Kasumi-1 (cell line): Measurements from ENCODE around the gene ABHD14A.
A peak's percentile ranks its signal among the peaks of the same experiment; 100 is the strongest.

Experiments
- DNase-seq, 2 experiments: peaks; one replicate each; lab custom pipeline; 2025; lab: John Stamatoyannopoulos, UW

ABHD14A gene

GRCh38 chr3:51957520-51958205, 17.2 kb upstream of the ABHD14A start:
- DNase-seq = no peak

- no peak for DNase-seq
Measured at GRCh38 chr3:51958603-51959521, 16.0 kb upstream of the ABHD14A start.

GRCh38 chr3:51959651-51960050, 15.2 kb upstream of the ABHD14A start:
- DNase-seq = no peak

DNA sequence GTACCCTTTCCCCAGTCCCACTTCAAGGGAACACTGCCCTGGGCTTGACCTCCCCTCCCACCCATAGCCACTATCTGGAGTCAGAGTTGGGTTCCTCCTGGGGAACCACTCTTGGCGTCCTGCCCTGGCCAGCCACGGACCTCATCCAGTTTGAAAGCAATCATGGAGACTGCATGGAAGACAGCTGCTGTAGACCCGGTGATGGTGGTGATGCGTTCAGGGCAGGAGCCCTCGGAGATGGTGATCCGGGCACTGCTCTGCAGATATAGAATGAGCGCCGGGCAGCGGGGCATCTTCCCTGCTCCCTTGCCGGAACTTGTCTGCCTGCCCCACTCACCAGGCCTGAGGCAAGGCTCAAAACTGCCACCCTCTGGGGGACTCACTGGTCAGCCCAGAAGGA, 14.5 kb upstream of the ABHD14A start:
- no peak for DNase-seq

GRCh38 chr3:51961011-51961410, 13.9 kb upstream of the ABHD14A start:
- DNase-seq = no peak

GRCh38 chr3:51961602-51962569, 13.0 kb upstream of the ABHD14A start:
- DNase-seq = no peak

DNA sequence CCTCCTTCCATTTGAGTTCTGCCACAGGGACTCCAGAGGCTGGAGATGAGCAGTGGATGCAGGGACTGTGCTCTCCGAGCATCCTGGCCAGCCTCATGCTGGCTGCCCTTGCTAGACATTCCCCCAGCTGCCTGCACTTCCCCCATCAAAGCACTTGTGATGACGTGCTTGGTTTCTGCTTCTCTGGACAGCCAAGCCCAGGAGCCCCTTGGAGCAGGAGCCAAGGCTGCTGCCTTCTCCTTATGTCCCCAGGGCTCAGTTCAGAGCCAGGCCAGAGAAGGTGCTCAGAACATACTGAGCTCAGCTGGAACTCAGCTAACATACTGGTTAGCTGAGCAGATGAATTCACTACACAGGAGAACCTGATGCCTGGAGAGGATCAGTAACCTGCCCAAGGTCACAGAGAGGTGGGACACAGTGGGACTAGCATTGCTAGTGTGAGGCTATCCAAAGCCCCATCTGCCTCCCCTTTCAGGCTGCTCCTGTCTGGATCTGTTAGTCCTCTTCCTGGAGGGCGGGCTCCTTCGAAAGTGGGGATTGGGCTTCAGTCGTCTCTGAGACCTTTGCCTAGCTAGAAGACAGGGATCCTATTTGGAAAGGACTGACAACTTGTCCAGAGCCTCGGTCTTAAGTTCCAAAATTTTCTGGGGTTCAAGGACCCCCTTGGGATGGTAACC, 11.9 kb upstream of the ABHD14A start:
- DNase-seq = no peak

DNA sequence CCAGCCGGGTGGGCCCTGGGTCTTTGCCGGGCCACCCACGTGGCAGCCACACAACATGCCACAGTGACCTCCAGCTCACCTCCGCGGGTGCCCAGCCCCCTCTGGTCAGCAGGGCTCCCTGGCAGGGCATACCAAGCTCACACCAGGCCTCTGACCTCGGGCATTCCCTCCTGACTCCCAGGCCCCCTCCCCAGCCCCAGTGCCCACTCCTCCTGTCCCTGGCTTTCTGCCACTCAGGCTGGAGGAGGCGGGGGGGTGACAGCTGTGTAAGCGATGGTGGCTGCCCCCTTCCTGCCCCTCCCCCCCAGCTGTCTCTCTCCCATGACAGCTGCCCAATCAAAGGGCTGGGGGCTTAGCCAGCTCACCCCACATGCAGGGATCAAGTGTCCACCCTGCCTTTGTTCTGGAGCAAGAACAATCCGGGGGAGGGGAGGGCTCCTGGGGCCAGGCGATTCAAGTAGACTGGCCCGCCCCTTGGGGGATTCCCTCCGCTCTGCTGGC, 10.9 kb upstream of the ABHD14A start:
- no peak for DNase-seq

DNA sequence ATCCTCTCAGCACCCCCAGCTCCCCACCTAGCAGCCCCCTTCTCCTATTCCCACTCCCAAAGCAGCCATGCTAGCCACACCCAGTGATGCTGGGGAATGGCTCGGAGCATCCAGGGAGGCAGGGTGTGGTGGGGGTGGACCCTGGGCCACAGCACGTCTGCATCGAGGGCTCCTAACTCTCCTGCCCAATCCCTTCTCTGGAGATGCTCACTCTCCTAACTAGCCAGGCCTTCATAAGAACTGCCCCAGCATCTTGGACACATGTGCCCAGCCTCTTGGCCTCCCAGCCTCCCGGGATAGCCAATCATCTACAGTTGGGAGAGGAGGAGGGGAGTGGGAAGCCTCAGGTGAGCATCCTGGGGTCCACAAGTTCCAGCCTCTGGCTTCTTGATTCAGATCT, 10.3 kb upstream of the ABHD14A start:
- no peak for DNase-seq

DNA sequence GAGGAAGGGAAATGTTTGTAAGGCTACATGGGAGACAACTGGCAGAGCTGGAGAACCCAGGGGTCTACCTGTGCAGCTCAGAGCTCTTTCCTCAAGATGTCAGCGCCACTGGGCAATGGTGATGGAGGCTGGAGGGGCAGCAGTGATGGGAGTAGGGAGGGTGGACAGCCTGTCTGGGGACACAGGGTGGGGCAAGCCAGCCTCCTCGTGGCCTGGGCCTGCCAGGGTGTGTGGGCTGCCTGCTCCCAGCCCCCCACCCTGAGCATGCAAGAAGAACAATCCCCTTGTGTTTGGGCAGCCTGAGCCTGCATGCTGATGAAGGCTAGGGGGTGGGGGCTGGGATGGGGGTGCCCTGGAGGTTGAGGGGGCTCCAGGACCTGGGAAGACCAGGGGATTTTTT, 8.8 kb upstream of the ABHD14A start:
- DNase-seq = no peak

GRCh38 chr3:51966486-51966885, 8.4 kb upstream of the ABHD14A start:
- DNase-seq = no peak

GRCh38 chr3:51966922-51967383, 7.9 kb upstream of the ABHD14A start:
- no peak for DNase-seq

DNA sequence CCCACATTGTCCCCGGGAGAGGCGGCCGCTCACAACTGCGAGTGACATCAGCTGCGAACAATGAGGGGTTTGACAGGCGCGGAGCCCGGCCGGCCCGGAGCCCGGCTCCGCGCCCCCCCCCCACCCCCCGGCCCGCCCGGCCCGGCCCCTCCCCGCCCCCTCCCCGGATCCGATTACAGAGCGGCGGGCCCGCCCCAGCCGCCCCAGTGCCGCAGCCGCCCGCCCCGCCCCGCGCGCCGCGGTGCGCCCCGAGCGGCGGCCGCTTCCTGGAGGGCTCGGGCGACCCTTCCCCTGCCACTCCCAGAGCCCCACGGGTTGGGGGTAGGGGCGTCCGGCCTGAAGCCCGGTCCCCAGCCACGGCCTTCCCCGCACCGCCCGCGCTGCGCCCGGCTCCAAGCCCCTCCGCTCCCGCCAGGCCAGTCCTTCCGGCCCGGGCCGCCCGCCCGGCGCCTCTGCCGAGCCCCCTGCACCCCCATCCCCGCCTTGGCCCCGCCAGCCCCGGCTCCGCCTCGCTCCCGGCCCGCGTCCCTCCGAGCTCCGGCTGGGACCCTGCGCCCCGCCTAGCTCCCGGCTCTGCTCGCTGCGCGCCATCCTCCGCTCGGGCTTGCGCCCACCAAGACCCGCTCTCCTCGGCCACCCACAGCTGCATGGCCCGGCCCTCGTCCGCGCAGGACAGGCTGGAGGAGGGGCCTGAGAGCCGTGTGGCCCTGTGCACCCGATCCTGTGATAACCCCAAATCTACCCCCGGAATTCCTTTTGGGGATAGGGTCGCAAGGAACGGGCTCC, 7.3 kb upstream of the ABHD14A start, which contains the start of gene PCBP4:
TSS of gene PCBP4 (minus strand) at position 71 of the 786 bp plus-strand sequence. CDS start 6,214 bp downstream, outside the sequence.
- DNase-seq = peak; percentile 40 to 42

- DNase-seq = no peak
Measured at GRCh38 chr3:51968170-51968775, 6.6 kb upstream of the ABHD14A start.

DNA sequence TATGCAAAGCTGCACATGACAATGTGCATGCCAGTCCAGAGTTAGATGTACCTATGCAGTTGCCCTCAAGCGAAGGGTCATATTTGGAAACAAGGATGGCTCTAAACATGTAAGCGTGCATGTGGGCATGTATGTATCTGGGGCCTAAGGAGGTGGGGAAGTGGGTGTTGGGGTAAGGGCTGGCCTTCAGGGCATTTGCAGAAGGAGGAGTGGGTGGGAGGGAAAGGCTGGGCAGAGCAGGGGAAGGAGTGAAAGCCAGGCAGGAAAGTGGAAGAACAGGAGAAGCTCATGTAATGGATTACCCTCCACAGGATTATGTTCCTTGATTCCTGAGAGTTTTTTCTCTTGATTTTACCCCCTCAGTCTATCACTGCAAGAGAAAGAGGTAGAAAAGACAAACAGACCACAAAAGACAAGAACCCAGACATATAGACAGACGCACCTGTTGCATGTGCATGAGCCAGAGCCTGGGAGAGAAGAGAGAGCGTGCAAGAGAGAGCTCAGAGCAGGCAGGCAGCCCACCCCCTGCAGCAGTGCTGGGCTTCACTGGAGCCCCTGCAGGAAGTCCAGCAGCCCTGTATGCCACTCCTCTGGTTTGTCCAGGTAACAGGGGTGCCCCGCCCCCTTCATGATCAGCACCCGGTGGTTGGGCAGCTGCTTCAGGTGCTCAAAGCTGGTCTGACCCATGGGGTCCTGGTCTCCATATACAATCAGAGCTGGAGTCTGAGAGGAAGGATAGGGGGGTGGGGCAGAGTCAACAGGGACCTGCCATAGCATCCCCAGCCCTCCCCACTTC, 5.8 kb upstream of the ABHD14A start:
- no peak for DNase-seq

GRCh38 chr3:51969841-51970240, 5.0 kb upstream of the ABHD14A start:
- DNase-seq = no peak

- no peak for DNase-seq
Measured at GRCh38 chr3:51970606-51971300, 4.1 kb upstream of the ABHD14A start.

- no peak for DNase-seq
Measured at GRCh38 chr3:51971350-51971749, 3.5 kb upstream of the ABHD14A start.
